ENCODE results near the gene PPM1D. TPM values are rescaled to one million over a fixed set of nuclear protein-coding genes. Genes with fewer than 3 reads are reported as not detected.

The PPM1D gene
- total RNA-seq, 1 donor from 2014 or later: 28.7 TPM

GRCh38 chr17:60704170-60704569, 104.2 kb downstream of the PPM1D start:
- H3K9ac ChIP-seq (ENCODE audit: low read length): no peak overlapping the region
- no peaks in the 10 kb centered on the region for H3K79me2 ChIP-seq (ENCODE audit: insufficient read depth, low read length)
- Mint-ChIP-seq H3K36me3 (ENCODE audit: low read depth, unreplicated experiment) (peaks cover 10% of the 10 kb centered on the region), H3K27ac (ENCODE audit: unreplicated experiment) (no peak overlapping the region), H3K27me3 (ENCODE audit: low read depth, unreplicated experiment) (no peaks in the 10 kb centered on the region), H3K4me3 (ENCODE audit: unreplicated experiment) (no peak overlapping the region), H3K9me3 (ENCODE audit: unreplicated experiment) (no peaks in the 10 kb centered on the region), H3K4me1 (ENCODE audit: low read depth, unreplicated experiment) (no peaks in the 10 kb centered on the region)
- no peak overlapping the region for H3K27ac ChIP-seq (ENCODE audit: low read depth, low read length)
- FAIRE-seq (no peak), DNase-seq (ENCODE audit: low read depth) (no peak)
- H3K36me3 ChIP-seq (ENCODE audit: insufficient read depth, low read length): no peaks in the 10 kb centered on the region
- TF ChIP-seq CTCF (IDR thresholded peaks at IDR 0.05; ENCODE audit: insufficient read depth, low read depth, low read length) (no peak), EZH2 (IDR thresholded peaks at IDR 0.05; ENCODE audit: insufficient read depth, low read length) (no peak)
- H2AFZ ChIP-seq (ENCODE audit: low read depth, low read length): no peak overlapping the region
- H3K4me2 ChIP-seq (ENCODE audit: low read length): no peak overlapping the region
- no peaks in the 10 kb centered on the region for H3K9me3 ChIP-seq (ENCODE audit: insufficient read depth, low read depth, low read length)
- H3K4me1 ChIP-seq (ENCODE audit: insufficient read depth, low read length): no peaks in the 10 kb centered on the region
- no peaks in the 10 kb centered on the region for H3K27me3 ChIP-seq (ENCODE audit: insufficient read depth, low read length)
- no peak overlapping the region for H3K4me3 ChIP-seq (ENCODE audit: insufficient read depth, low read depth, low read length)
- no peaks in the 10 kb centered on the region for H4K20me1 ChIP-seq (ENCODE audit: insufficient read depth, low read length)

GRCh38 chr17:60712675-60713074, 112.7 kb downstream of the PPM1D start:
- H3K27me3 ChIP-seq (ENCODE audit: insufficient read depth, low read length): no peaks in the 10 kb centered on the region
- Mint-ChIP-seq H3K9me3 (ENCODE audit: unreplicated experiment) (peaks cover 2% of the 10 kb centered on the region), H3K4me3 (ENCODE audit: unreplicated experiment) (no peak overlapping the region), H3K27ac (ENCODE audit: unreplicated experiment) (peak overlapping the region; percentile 8), H3K36me3 (ENCODE audit: low read depth, unreplicated experiment) (peaks cover 5% of the 10 kb centered on the region), H3K27me3 (ENCODE audit: low read depth, unreplicated experiment) (no peaks in the 10 kb centered on the region), H3K4me1 (ENCODE audit: low read depth, unreplicated experiment) (peaks cover 6% of the 10 kb centered on the region)
- H3K4me2 ChIP-seq (ENCODE audit: low read length): no peak overlapping the region
- H2AFZ ChIP-seq (ENCODE audit: low read depth, low read length): no peak overlapping the region
- H4K20me1 ChIP-seq (ENCODE audit: insufficient read depth, low read length): no peaks in the 10 kb centered on the region
- H3K79me2 ChIP-seq (ENCODE audit: insufficient read depth, low read length): no peaks in the 10 kb centered on the region
- H3K4me3 ChIP-seq (ENCODE audit: insufficient read depth, low read depth, low read length): no peak overlapping the region
- H3K4me1 ChIP-seq (ENCODE audit: insufficient read depth, low read length): no peaks in the 10 kb centered on the region
- no peaks in the 10 kb centered on the region for H3K9me3 ChIP-seq (ENCODE audit: insufficient read depth, low read depth, low read length)
- no peak overlapping the region for H3K9ac ChIP-seq (ENCODE audit: low read length)
- TF ChIP-seq EZH2 (IDR thresholded peaks at IDR 0.05; ENCODE audit: insufficient read depth, low read length) (no peak), CTCF (IDR thresholded peaks at IDR 0.05; ENCODE audit: insufficient read depth, low read depth, low read length) (no peak)
- no peak for FAIRE-seq
- H3K36me3 ChIP-seq (ENCODE audit: insufficient read depth, low read length): no peaks in the 10 kb centered on the region
- no peak for DNase-seq (ENCODE audit: low read depth)
- H3K27ac ChIP-seq (ENCODE audit: low read depth, low read length): no peak overlapping the region

GRCh38 chr17:60713608-60714007, 113.6 kb downstream of the PPM1D start:
- no peak overlapping the region for H3K27ac ChIP-seq (ENCODE audit: low read depth, low read length)
- Mint-ChIP-seq H3K27me3 (ENCODE audit: low read depth, unreplicated experiment) (no peaks in the 10 kb centered on the region), H3K36me3 (ENCODE audit: low read depth, unreplicated experiment) (peaks cover 5% of the 10 kb centered on the region), H3K4me1 (ENCODE audit: low read depth, unreplicated experiment) (peaks cover 6% of the 10 kb centered on the region), H3K27ac (ENCODE audit: unreplicated experiment) (no peak overlapping the region), H3K4me3 (ENCODE audit: unreplicated experiment) (no peak overlapping the region), H3K9me3 (ENCODE audit: unreplicated experiment) (peaks cover 2% of the 10 kb centered on the region)
- H3K79me2 ChIP-seq (ENCODE audit: insufficient read depth, low read length): no peaks in the 10 kb centered on the region
- no peak overlapping the region for H3K4me2 ChIP-seq (ENCODE audit: low read length)
- DNase-seq (ENCODE audit: low read depth) (no peak), FAIRE-seq (no peak)
- no peaks in the 10 kb centered on the region for H3K4me1 ChIP-seq (ENCODE audit: insufficient read depth, low read length)
- TF ChIP-seq CTCF (IDR thresholded peaks at IDR 0.05; ENCODE audit: insufficient read depth, low read depth, low read length): no peak
- TF ChIP-seq EZH2 (IDR thresholded peaks at IDR 0.05; ENCODE audit: insufficient read depth, low read length): no peak
- H3K9ac ChIP-seq (ENCODE audit: low read length): no peak overlapping the region
- H2AFZ ChIP-seq (ENCODE audit: low read depth, low read length): no peak overlapping the region
- H3K9me3 ChIP-seq (ENCODE audit: insufficient read depth, low read depth, low read length): no peaks in the 10 kb centered on the region
- H3K36me3 ChIP-seq (ENCODE audit: insufficient read depth, low read length): no peaks in the 10 kb centered on the region
- no peaks in the 10 kb centered on the region for H3K27me3 ChIP-seq (ENCODE audit: insufficient read depth, low read length)
- no peak overlapping the region for H3K4me3 ChIP-seq (ENCODE audit: insufficient read depth, low read depth, low read length)
- no peaks in the 10 kb centered on the region for H4K20me1 ChIP-seq (ENCODE audit: insufficient read depth, low read length)

Other genes with a start within 250 kb of the PPM1D start
- gene USP32, start 208.1 kb upstream of the PPM1D start, total RNA-seq: 36.8 and 40.2 TPM in 2 replicates
- not detected in 2 replicates for gene CHCT1, start 177.7 kb upstream of the PPM1D start, total RNA-seq
- 50.5 and 53.3 TPM in 2 replicates for gene APPBP2, start 74.0 kb upstream of the PPM1D start, total RNA-seq
- gene BCAS3, start 77.7 kb downstream of the PPM1D start, total RNA-seq: 14.5 and 19.5 TPM in 2 replicates